Measurements from ENCODE around the gene ANKRD13B.

The ANKRD13B gene

GRCh38 chr17:29623283-29623647, 30.3 kb downstream of the ANKRD13B start:
- H3K4me3 ChIP-seq (ENCODE audit: low read depth, low read length): peak overlapping the region; percentile 75
- no peak for TF ChIP-seq CTCF (IDR thresholded peaks at IDR 0.05; ENCODE audit: low read depth, low read length)

- no peak overlapping the region for H3K4me3 ChIP-seq (ENCODE audit: low read depth, low read length)
- TF ChIP-seq CTCF (IDR thresholded peaks at IDR 0.05; ENCODE audit: low read depth, low read length): no peak
These were observed 31.7 kb downstream of the ANKRD13B start for GRCh38 chr17:29624586-29624985.

- no peak for TF ChIP-seq CTCF (IDR thresholded peaks at IDR 0.05; ENCODE audit: low read depth, low read length)
- H3K4me3 ChIP-seq (ENCODE audit: low read depth, low read length): no peak overlapping the region
These were observed 32.3 kb downstream of the ANKRD13B start for GRCh38 chr17:29625037-29625750.

GRCh38 chr17:29627951-29628350, 35.0 kb downstream of the ANKRD13B start:
- no peak overlapping the region for H3K4me3 ChIP-seq (ENCODE audit: low read depth, low read length)
- TF ChIP-seq CTCF (IDR thresholded peaks at IDR 0.05; ENCODE audit: low read depth, low read length): no peak

GRCh38 chr17:29628644-29629043, 35.7 kb downstream of the ANKRD13B start:
- TF ChIP-seq CTCF (IDR thresholded peaks at IDR 0.05; ENCODE audit: low read depth, low read length): no peak
- H3K4me3 ChIP-seq (ENCODE audit: low read depth, low read length): no peak overlapping the region

GRCh38 chr17:29629839-29630238, 36.9 kb downstream of the ANKRD13B start:
- H3K4me3 ChIP-seq (ENCODE audit: low read depth, low read length): no peak overlapping the region
- no peak for TF ChIP-seq CTCF (IDR thresholded peaks at IDR 0.05; ENCODE audit: low read depth, low read length)

- H3K4me3 ChIP-seq (ENCODE audit: low read depth, low read length): no peak overlapping the region
- no peak for TF ChIP-seq CTCF (IDR thresholded peaks at IDR 0.05; ENCODE audit: low read depth, low read length)
These were observed 37.8 kb downstream of the ANKRD13B start for GRCh38 chr17:29630630-29631193.
